ENCODE measurements around the gene MMEL1. TPM values are rescaled to one million over a fixed set of nuclear protein-coding genes. Genes with fewer than 3 reads are reported as not detected.

Gene MMEL1
- total and polyA plus RNA-seq, 2 experiments from 2014 or later, result 0.57 to 0.90 TPM

GRCh38 chr1:2591581-2592261 lies 41.1 kb downstream of the MMEL1 start:
- H3K36me3 ChIP-seq (ENCODE audit: insufficient read depth), result no peaks in the 10 kb centered on the region
- ATAC-seq (no peak), DNase-seq (ENCODE audit: low spot score) (no peak)
- no peaks in the 10 kb centered on the region for H4K20me1 ChIP-seq (replicated peaks; ENCODE audit: insufficient read depth)
- H2AFZ ChIP-seq, result no peak overlapping the region
- TF ChIP-seq REST (IDR thresholded peaks at IDR 0.05; ENCODE audit: unreplicated experiment) (no peak), STAT1 (IDR thresholded peaks at IDR 0.05; ENCODE audit: unreplicated experiment) (no peak)
- H3K79me2 ChIP-seq (replicated peaks; ENCODE audit: insufficient read depth), result no peaks in the 10 kb centered on the region
- H3K27ac Mint-ChIP-seq, result no peak overlapping the region
- no peak overlapping the region for H3K4me3 Mint-ChIP-seq
- H3K4me1 ChIP-seq (ENCODE audit: insufficient read depth), result no peaks in the 10 kb centered on the region
- no peaks in the 10 kb centered on the region for H3K9me2 ChIP-seq (ENCODE audit: insufficient read depth)
- no peak overlapping the region for H3K4me3 ChIP-seq
- peaks cover 1% of the 10 kb centered on the region for H3K27me3 Mint-ChIP-seq (ENCODE audit: insufficient read depth, low read depth, poor library complexity)
- H3K36me3 Mint-ChIP-seq (ENCODE audit: low read depth), result peaks cover 15% of the 10 kb centered on the region; the same call in 2 of the 3 replicates
- no peaks in the 10 kb centered on the region for H3K27me3 ChIP-seq (ENCODE audit: insufficient read depth)
- H3K4me1 Mint-ChIP-seq, result no peaks in the 10 kb centered on the region
- no peak overlapping the region for H3K4me2 ChIP-seq
- no peak overlapping the region for H3K27ac ChIP-seq (ENCODE audit: low read depth)
- H3F3A ChIP-seq (replicated peaks; ENCODE audit: low read depth), result no peaks in the 10 kb centered on the region
- peaks cover 14% of the 10 kb centered on the region for H3K9me3 Mint-ChIP-seq

DNA sequence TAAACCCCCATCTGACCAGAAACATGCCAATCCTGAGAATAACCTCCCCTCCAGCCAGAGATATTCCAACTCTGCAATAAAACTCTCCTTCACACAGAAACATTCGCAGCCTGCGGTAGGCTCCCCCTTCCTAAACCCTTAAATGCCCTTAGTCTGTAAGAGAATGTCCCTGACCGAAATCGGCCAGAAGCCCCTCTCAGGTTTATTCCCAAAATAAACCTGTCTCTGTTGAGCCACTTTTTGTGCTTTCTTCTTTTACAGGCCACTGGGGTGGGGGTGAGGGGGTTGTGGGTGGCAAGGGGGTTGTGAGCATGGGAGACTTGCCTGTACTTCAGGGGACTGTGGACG lies 41.6 kb downstream of the MMEL1 start:
- H3K9me3 Mint-ChIP-seq, result peaks cover 14% of the 10 kb centered on the region
- H3K36me3 ChIP-seq (ENCODE audit: insufficient read depth), result no peaks in the 10 kb centered on the region
- TF ChIP-seq EZH2 (IDR thresholded peaks at IDR 0.05; ENCODE audit: low read depth, unreplicated experiment) (no peak), NANOG (IDR thresholded peaks at IDR 0.05; ENCODE audit: borderline replicate concordance) (no peak), CREB1 (CRISPR knock-in tag; IDR thresholded peaks at IDR 0.05; ENCODE audit: low read depth) (no peak)
- TF ChIP-seq, protein P1, sequence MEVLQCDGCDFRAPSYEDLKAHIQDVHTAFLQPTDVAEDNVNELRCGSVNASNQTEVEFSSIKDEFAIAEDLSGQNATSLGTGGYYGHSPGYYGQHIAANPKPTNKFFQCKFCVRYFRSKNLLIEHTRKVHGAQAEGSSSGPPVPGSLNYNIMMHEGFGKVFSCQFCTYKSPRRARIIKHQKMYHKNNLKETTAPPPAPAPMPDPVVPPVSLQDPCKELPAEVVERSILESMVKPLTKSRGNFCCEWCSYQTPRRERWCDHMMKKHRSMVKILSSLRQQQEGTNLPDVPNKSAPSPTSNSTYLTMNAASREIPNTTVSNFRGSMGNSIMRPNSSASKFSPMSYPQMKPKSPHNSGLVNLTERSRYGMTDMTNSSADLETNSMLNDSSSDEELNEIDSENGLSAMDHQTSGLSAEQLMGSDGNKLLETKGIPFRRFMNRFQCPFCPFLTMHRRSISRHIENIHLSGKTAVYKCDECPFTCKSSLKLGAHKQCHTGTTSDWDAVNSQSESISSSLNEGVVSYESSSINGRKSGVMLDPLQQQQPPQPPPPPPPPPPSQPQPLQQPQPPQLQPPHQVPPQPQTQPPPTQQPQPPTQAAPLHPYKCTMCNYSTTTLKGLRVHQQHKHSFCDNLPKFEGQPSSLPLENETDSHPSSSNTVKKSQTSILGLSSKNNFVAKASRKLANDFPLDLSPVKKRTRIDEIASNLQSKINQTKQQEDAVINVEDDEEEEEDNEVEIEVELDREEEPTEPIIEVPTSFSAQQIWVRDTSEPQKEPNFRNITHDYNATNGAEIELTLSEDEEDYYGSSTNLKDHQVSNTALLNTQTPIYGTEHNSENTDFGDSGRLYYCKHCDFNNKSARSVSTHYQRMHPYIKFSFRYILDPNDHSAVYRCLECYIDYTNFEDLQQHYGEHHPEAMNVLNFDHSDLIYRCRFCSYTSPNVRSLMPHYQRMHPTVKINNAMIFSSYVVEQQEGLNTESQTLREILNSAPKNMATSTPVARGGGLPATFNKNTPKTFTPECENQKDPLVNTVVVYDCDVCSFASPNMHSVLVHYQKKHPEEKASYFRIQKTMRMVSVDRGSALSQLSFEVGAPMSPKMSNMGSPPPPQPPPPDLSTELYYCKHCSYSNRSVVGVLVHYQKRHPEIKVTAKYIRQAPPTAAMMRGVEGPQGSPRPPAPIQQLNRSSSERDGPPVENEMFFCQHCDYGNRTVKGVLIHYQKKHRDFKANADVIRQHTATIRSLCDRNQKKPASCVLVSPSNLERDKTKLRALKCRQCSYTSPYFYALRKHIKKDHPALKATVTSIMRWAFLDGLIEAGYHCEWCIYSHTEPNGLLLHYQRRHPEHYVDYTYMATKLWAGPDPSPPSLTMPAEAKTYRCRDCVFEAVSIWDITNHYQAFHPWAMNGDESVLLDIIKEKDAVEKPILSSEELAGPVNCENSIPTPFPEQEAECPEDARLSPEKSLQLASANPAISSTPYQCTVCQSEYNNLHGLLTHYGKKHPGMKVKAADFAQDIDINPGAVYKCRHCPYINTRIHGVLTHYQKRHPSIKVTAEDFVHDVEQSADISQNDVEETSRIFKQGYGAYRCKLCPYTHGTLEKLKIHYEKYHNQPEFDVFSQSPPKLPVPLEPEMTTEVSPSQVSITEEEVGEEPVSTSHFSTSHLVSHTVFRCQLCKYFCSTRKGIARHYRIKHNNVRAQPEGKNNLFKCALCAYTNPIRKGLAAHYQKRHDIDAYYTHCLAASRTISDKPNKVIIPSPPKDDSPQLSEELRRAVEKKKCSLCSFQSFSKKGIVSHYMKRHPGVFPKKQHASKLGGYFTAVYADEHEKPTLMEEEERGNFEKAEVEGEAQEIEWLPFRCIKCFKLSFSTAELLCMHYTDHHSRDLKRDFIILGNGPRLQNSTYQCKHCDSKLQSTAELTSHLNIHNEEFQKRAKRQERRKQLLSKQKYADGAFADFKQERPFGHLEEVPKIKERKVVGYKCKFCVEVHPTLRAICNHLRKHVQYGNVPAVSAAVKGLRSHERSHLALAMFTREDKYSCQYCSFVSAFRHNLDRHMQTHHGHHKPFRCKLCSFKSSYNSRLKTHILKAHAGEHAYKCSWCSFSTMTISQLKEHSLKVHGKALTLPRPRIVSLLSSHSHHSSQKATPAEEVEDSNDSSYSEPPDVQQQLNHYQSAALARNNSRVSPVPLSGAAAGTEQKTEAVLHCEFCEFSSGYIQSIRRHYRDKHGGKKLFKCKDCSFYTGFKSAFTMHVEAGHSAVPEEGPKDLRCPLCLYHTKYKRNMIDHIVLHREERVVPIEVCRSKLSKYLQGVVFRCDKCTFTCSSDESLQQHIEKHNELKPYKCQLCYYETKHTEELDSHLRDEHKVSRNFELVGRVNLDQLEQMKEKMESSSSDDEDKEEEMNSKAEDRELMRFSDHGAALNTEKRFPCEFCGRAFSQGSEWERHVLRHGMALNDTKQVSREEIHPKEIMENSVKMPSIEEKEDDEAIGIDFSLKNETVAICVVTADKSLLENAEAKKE (CRISPR knock-in tag; IDR thresholded peaks at IDR 0.05), result no peak
- TF ChIP-seq, protein P2, sequence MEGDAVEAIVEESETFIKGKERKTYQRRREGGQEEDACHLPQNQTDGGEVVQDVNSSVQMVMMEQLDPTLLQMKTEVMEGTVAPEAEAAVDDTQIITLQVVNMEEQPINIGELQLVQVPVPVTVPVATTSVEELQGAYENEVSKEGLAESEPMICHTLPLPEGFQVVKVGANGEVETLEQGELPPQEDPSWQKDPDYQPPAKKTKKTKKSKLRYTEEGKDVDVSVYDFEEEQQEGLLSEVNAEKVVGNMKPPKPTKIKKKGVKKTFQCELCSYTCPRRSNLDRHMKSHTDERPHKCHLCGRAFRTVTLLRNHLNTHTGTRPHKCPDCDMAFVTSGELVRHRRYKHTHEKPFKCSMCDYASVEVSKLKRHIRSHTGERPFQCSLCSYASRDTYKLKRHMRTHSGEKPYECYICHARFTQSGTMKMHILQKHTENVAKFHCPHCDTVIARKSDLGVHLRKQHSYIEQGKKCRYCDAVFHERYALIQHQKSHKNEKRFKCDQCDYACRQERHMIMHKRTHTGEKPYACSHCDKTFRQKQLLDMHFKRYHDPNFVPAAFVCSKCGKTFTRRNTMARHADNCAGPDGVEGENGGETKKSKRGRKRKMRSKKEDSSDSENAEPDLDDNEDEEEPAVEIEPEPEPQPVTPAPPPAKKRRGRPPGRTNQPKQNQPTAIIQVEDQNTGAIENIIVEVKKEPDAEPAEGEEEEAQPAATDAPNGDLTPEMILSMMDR (conservative IDR thresholded peaks at IDR 0.05; ENCODE audit: low read depth in 2 of 2), result no peak

More for the DNA sequence above, 41.6 kb downstream of the MMEL1 start:
- H3K4me1 Mint-ChIP-seq, result no peaks in the 10 kb centered on the region
- H4K20me1 ChIP-seq (replicated peaks; ENCODE audit: insufficient read depth), result no peaks in the 10 kb centered on the region
- no peak overlapping the region for H3K27ac ChIP-seq (ENCODE audit: low read depth)
- no peaks in the 10 kb centered on the region for H3K9me2 ChIP-seq (ENCODE audit: insufficient read depth)
- H3K27me3 ChIP-seq (ENCODE audit: insufficient read depth), result no peaks in the 10 kb centered on the region
- no peaks in the 10 kb centered on the region for H3K79me2 ChIP-seq (replicated peaks; ENCODE audit: insufficient read depth)
- no peak overlapping the region for H2AFZ ChIP-seq
- no peak overlapping the region for H3K4me3 ChIP-seq
- ATAC-seq (no peak), DNase-seq (ENCODE audit: low spot score) (no peak)
- H3K27ac Mint-ChIP-seq, result no peak overlapping the region
- H3K4me1 ChIP-seq (ENCODE audit: insufficient read depth), result no peaks in the 10 kb centered on the region
- H3F3A ChIP-seq (replicated peaks; ENCODE audit: low read depth), result no peaks in the 10 kb centered on the region
- H3K4me3 Mint-ChIP-seq, result no peak overlapping the region
- no peak overlapping the region for H3K4me2 ChIP-seq
- peaks cover 1% of the 10 kb centered on the region for H3K27me3 Mint-ChIP-seq (ENCODE audit: insufficient read depth, low read depth, poor library complexity)
- peaks cover 15% of the 10 kb centered on the region; the same call in 2 of the 3 replicates for H3K36me3 Mint-ChIP-seq (ENCODE audit: low read depth)

All from GM23338 (cell line).